Epithelial cell of proximal tubule (primary cell): ENCODE results near the gene PLCH2. TPM values are rescaled to one million over a fixed set of nuclear protein-coding genes. Genes with fewer than 3 reads are reported as not detected.

Experiments
- DNase-seq: peaks from one replicate; pipeline ENCODE4 v3.0.0-alpha.2; 2011; ENCODE audit warnings: low read depth
- H3K4me3 ChIP-seq: 2 replicates; pipeline ENCODE4 v1.5.1; 2011; ENCODE audit warnings: low read depth, mild to moderate bottlenecking, low read length
- total RNA-seq: library from RNA; depleted of rRNA; stranded (reverse); fragments of >200 nt; gene quantifications from 2 replicates; pipeline ENCODE4 v1.2.3, GENCODE V29; 2015
- TF ChIP-seq, protein P1 (sequence below): conservative IDR thresholded peaks from 2 replicates; pipeline ENCODE4 v1.5.1; 2012; ENCODE audit warnings: low read depth, mild to moderate bottlenecking, low read length

Gene PLCH2
- total RNA-seq, 1 donor from 2014 or later: 0.12 TPM

DNA sequence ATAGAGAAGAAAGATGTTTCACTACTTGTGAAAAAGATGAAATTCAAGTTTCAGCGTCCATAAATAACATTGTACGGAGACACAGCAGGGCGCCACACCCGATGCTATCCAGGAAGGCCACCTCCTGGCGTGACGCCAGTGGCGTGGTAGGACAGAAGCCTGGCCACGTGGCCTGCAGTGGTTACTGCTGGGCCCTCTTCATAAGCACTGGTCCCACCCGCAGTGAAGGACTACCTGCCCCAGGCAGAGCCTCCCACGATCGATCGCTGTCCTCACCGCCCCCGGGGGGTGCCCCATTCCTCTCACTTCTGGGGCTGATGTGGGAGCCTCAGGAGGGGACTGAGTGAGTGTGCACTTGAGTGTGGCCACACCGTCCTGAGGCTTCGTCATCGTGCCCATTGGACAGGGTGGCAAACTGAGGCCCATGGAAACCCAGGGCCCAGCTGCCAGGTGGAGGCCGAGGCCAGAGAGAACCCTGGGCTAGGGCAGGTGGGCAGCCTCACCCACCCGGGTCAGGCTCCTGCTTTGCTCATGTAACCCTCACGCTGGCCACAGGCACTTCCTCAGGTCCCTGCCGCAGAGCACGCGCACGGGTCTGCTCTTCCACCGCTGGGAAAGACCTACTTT is 65.6 kb downstream of the PLCH2 start:
- DNase-seq: no peak
- TF ChIP-seq, protein P1, sequence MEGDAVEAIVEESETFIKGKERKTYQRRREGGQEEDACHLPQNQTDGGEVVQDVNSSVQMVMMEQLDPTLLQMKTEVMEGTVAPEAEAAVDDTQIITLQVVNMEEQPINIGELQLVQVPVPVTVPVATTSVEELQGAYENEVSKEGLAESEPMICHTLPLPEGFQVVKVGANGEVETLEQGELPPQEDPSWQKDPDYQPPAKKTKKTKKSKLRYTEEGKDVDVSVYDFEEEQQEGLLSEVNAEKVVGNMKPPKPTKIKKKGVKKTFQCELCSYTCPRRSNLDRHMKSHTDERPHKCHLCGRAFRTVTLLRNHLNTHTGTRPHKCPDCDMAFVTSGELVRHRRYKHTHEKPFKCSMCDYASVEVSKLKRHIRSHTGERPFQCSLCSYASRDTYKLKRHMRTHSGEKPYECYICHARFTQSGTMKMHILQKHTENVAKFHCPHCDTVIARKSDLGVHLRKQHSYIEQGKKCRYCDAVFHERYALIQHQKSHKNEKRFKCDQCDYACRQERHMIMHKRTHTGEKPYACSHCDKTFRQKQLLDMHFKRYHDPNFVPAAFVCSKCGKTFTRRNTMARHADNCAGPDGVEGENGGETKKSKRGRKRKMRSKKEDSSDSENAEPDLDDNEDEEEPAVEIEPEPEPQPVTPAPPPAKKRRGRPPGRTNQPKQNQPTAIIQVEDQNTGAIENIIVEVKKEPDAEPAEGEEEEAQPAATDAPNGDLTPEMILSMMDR: no peak
- H3K4me3 ChIP-seq: no peak overlapping the region

DNA sequence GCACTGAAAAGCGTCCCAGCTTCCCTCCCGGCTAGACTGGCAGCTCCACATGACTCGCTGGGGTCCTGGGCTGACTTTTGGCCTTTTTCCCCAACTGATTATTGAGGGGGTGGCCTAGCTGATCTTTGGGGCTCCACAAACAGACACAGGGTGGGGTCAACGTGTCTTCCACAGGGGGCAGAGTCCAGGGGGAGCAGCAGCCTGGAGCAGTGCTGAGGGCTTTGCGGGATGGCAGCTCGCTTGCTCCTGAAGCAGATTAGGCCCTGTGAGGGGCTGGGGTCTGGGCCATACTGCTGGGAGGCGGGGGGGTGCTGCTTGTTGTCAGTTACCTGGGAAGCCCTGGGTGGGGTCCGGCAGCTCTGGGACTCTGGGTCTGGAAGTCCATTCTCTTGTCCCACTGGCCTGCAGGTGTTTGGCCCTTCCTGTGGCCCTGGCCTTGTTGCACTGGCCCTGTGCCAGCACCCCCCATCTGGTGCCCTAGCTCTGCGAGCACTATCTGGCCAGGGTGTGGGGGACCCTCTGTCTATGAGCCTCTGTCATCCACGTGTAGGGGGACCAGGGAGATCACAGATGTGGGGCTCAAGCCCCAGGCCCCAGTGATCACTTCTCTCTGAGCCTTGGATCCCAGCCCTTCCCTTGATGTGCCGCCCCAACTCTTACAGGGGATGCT is 66.3 kb downstream of the PLCH2 start:
- no peak for DNase-seq
- TF ChIP-seq, protein P1: no peak
- H3K4me3 ChIP-seq: no peak overlapping the region

DNA sequence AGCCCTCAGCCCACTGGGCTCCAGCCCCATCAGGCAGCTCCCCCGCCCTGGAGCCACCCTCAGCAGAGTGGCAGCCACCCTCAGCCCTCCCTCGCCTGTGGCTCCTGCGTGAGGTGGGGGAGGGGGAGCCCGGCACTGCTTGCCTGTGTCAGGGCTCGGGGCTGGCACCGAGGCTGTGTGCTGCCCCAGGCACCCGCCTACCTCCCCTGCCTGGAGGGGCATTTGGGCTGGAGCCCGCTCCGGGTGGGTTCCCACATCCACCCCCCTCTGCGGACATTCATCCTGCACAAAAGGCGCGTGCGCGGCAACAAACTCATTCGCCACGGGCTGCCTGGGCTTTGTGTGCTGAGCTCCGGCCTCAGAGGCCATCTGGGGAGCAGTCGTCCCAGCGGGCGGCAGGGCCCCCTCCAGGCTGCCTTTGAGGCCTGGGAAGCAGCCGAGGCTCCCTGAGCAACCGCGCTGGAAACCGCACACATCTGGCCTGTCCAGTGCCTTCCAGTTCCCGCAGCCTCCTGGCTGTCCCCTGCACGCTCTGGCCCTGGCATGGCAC is 67.5 kb downstream of the PLCH2 start:
- DNase-seq: no peak
- no peak overlapping the region for H3K4me3 ChIP-seq
- TF ChIP-seq, protein P1: no peak

DNA sequence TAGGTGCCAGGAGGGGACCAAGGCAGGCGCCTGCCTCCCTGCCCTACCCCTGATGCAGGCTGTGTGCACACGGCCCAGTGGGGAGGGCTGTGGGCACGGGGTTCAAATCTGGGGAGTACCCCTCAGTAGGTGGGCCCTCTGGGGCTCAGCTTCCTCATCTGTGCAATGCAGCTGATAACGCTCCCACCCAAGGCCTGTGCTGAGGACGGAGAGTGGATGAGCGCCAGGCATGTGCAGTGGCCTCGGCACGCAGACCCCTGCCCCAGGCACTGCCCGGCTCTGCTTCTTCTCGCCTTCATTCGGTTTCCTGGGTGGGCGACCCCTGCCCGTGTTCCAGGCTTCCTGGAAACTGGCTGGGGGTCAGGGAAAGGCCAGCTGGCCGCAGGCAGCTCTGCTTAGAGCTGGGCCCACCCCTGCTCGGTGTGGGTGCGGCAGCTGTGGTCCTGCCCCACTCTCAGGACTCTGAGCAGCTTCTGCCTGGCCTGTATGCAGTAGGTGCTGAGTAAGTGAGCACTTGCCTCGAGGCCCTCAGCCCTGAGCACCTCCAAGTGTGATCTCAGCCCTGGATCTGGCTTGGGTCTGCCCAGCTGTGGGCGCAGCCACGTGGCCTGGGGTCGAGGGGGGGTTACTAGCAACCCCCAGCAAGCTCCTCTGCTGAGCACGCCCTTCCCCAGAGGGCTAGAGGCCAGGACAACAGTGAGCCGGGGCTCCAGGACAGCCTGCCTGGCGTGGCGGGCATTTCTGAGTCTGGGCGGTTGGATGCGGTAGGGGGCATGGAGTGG is 68.2 kb downstream of the PLCH2 start:
- TF ChIP-seq, protein P1: no peak
- no peak overlapping the region for H3K4me3 ChIP-seq
- no peak for DNase-seq

DNA sequence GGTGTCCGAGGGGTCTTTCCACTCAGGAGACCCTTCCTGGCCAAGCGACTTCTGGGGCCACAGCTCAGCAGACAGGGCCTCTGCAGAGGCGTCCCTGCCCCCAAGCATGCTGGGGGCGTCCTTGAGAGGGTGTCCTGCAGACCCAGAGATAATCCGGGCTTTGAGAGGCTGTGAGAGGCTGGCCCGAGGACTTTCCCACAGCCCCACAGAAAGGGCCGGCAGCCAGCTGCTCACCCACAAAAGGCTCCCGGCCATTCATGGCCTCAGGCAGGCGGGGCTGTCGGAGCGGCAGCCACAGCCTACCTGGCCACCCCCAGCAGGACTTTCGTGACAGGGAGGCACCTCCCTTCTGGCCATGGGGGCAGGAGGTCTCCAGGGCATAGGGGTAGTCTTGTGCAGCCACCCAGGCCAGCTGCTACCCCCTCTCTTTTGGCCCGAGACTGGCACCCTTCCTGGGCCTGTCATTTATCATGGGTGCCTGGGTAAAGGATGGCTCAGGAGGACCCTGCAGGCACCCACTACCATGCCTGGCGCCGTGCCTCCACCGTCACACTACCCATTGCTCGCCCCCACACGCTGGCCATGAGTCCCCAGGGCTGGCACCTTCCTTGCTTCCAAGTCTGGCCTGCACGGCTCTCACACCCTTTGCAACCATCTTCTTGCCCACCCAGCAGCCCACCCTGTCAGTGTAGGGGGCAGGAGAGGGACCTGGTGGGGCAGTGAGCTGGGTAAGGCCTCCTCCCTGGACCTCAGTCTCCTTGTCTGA is 69.0 kb downstream of the PLCH2 start:
- no peak overlapping the region for H3K4me3 ChIP-seq
- DNase-seq: no peak
- TF ChIP-seq, protein P1: no peak

DNA sequence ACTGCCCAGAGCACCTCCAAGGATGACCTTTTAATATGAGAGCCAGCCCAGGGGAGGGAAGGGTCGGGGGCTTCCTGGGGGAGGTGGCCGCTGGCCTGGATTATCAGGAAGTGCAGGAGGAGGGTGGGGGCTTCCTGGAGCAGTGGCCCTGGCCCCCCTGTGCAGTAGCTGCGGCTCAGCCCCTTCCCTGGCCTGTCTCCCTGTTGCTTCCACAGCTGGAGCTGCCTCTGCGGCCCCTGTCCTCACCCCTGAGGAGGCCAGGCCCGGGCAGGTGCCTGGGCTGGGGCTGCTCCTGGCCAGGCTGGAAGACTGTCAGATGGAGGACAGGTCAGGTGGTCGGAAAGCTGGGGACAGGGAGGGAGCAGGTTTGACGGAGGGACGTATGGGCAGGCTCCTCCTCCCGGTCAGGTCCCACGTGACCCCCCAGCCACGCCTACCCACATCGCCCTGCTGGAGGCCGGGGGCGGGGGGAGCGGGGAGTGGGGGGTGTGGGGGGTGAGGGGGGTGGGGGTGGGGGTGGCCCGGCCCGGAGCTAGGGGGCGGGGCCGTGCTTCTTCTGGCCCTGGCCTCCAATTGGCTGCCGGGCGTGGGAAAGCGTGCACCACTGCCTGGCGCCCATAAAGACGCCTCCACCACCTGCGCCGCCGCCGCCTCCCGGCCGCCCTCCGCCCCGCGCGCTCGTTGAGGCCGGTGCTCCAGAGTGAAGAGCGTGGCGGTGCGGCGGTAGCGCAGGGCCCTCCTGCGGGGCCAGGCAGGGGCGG is 69.8 kb downstream of the PLCH2 start:
- H3K4me3 ChIP-seq: peak overlapping the region; percentile 72
- DNase-seq: no peak
- TF ChIP-seq, protein P1: no peak
